GM19467 (cell line): ENCODE data around the gene SRY.
"Not testable (repeated sequence)": the region's sequence is repeated elsewhere in the genome, so short reads cannot be mapped to it uniquely, and the experiment has no call there.

Source experiments
- ATAC-seq: cut with Tn5 transposase; IDR thresholded peaks from one replicate; pipeline ENCODE4 v1.9.1; 2021; ENCODE audit warnings: mild to moderate bottlenecking, moderate library complexity; ENCODE audit not compliant: unreplicated experiment

Gene SRY

GRCh38 chrY:2787600-2787999, at the start of gene SRY:
Gene SRY (minus strand): TSS chrY:2787682. CDS start chrY:2787603, 79 bp downstream.
- no peak for ATAC-seq

DNA sequence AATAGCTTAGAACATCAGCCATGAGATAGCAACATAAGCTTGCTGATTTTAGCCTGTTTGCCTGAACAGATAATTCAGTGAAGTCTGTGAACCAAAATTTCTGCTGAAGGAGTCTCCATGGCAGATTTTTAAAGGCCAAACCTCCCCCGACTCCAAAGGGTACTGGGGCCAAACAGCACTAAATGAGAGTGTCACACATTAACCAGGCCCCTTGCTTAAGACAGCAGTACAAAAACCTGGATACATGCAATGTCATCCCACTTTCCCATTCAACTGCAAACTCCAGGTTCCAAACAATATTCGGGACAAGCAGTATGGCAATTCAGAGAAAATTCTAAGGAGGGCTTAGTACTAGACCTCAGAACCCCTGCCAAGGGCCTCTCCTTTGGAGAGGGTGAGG, 49.6 kb upstream of the SRY start:
- no peak for ATAC-seq

GRCh38 chrY:2835230-2835629, 47.7 kb upstream of the SRY start:
- ATAC-seq = no peak

- no peak for ATAC-seq
These were observed 41.0 kb upstream of the SRY start for GRCh38 chrY:2828497-2828896.

- no peak for ATAC-seq
These were observed 37.0 kb upstream of the SRY start for GRCh38 chrY:2824471-2824870.

- not testable (repeated sequence) for ATAC-seq
These were observed 29.8 kb upstream of the SRY start for GRCh38 chrY:2817146-2817896.

DNA sequence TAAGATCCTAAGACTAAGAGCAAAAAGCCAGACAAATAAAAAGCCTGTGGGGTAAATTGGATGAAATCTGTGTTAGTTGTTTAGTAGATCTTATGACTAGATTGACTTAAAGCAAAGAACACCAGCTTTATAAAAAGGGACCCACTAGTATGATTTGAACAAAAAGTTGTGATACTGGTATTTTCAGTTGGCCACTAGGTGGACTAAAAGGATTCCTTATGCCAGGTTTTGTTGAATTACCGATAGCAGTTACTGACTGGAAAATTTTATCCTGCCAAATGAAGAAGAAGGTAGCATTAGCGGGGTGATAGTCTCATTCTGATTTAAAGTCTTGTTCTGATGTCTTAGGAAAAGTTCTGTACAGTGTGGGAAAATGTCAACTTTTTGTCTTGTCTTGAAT, 12.8 kb upstream of the SRY start:
- no peak for ATAC-seq

DNA sequence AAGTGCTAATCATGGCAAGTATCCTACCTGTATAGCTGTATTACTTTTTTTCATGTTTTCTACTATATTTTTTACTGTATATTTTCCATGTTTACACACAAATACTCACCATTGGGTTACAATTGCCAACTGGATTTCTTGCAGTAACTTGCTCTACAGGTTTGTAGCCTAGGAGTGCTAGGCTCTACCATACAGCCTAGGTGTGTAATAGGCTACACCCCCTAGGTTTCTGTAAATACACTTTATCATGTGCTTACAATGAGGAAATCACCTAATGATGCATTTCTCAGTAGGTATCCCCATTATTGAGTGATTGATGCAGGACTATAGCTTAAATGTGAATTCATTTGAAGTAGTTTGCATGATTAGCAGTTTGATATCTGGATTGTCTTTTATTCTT, 10.5 kb upstream of the SRY start:
- no peak for ATAC-seq

DNA sequence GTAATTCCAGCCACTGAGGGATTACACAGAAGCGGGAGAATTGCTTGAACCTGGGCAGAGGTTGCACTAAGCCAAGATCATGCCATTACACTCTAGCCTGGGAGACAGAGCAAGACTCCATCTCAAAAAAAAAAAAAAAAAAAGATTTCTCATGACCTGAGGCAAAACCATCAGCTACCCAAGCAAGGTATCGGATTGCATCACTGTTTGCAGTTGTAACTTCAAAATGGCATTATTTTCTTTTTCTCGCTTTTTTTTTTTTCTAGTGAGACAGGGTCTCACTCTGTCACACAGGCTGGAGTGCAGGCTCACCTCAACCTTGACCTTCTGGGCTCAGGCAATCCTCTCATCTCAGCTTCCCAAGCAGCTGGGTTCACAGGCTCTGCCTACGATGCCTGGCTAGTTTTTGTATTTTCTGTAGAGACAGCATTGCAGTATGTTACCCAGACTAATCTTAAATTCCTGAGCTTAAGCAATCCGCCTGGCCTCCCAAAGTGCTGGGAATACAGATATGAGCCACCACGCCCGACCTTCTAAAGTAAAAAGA, 9.6 kb upstream of the SRY start:
- ATAC-seq = no peak

DNA sequence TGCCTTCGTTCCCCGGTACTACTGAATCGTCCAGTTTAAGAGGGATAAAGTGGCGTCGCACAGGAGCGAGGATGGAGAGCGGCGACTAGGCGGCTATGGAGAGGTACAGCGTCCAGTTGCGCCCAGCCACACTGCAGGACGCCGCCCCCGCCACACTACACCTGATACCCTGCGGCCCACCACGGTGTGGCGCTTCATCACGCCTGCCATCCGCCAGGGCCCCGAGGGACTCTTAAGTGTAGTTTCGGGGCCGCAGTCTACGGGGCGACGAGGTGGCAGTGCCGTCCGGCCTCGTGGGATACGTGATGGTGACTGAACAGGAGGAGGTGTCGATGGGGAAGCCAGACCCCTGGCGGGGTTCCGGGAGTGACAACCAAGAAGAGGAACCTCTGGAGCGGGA, 2.3 kb upstream of the SRY start:
- no peak for ATAC-seq

DNA sequence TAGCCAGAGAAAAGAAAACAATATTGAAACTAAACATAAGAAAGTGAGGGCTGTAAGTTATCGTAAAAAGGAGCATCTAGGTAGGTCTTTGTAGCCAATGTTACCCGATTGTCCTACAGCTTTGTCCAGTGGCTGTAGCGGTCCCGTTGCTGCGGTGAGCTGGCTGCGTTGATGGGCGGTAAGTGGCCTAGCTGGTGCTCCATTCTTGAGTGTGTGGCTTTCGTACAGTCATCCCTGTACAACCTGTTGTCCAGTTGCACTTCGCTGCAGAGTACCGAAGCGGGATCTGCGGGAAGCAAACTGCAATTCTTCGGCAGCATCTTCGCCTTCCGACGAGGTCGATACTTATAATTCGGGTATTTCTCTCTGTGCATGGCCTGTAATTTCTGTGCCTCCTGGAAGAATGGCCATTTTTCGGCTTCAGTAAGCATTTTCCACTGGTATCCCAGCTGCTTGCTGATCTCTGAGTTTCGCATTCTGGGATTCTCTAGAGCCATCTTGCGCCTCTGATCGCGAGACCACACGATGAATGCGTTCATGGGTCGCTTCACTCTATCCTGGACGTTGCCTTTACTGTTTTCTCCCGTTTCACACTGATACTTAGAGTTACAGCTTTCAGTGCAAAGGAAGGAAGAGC, 488 bp downstream of the SRY start:
- no peak for ATAC-seq
